A375 (cell line): ENCODE data around the gene PIGM. TPM values are rescaled to one million over a fixed set of nuclear protein-coding genes. Genes with fewer than 3 reads are reported as not detected.

Experiments used
- total RNA-seq: library from RNA; depleted of rRNA; stranded (reverse); fragments of >200 nt; shearing (Covaris generic); gene quantifications from 2 replicates; pipeline ENCODE4 v1.2.3, GENCODE V29; 2014; rRNA removed

Gene PIGM
- 5.5 and 6.1 TPM in 2 replicates for total RNA-seq

DNA sequence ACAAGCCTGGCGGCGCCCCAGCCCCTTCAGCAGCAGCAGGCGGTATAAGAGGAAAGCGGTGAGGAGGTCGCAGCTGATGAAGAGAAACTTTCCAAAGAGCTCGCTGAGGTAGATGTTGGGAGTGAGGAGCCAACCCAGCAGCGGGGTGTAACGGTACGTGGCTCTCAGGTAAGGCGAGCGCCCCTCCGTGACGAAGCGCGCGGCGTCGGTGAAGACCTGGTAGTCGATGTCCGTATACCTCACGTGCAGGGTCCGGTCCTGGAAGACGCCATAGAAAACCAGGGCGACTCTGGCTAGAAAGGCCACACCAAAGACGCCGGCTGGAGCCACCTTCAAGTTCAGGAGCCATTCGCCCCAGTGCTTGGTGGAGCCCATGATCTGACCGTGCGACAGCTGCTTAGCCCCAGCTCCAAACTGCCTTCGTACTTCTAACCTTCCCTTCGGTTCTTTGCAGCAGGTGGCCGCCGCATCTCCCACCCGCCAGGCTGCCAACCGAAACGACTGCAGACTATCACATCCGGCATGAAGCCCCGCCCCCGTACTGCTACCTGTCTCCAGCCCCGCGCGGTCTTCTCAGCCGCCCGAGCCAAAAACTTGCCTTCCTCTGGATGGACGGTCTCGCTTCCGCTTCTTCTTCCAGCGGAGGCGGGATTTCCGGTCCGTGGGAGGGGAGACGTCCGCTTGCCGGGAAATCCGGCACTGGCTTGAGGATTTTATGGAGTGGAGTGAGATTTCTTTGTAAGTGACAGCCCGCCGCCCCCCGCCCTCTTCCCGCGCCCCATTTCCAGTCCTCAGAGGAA lies at the start of gene PIGM:
TSS of gene PIGM (minus strand) at position 626 of the 800 bp plus-strand sequence. CDS start at position 375, 251 bp downstream.

DNA sequence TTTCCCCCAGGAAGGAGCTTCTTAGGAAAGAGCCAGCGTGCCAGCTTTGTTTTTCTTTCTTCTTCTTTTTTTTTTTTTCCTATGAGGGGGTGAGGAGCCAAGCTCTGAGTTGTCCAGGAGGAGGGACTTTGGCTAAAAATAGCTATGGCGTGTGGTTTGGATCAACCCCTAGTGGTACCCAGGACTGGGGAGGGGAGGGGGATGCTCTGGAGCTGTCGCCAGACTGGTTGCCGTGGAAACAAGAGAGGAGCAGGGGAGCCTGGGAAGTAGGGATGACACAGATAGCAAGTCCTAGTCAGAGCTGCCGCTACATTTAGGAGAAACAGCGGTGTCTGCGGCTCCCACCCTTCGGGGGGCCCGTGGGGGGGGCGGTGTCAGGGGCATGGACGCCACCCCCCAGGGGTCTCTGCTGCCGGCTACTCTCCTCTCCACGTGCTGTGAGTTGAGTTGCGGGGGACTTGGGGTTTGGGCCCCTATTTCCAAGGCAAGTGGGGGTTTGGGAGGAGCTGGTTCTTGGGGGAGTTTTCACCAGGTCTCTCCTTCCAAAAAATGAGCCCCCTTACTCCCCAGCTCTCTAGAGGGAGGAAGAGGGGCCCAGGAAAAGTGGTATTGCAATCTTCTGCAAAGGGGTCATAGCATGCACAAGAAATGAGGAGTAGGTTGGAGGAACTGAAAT lies 49.6 kb upstream of the PIGM start, which contains the start of gene KCNJ9:
TSS of gene KCNJ9 (plus strand) at position 278 of the 676 bp plus-strand sequence. CDS start 2,493 bp downstream, outside the sequence.

DNA sequence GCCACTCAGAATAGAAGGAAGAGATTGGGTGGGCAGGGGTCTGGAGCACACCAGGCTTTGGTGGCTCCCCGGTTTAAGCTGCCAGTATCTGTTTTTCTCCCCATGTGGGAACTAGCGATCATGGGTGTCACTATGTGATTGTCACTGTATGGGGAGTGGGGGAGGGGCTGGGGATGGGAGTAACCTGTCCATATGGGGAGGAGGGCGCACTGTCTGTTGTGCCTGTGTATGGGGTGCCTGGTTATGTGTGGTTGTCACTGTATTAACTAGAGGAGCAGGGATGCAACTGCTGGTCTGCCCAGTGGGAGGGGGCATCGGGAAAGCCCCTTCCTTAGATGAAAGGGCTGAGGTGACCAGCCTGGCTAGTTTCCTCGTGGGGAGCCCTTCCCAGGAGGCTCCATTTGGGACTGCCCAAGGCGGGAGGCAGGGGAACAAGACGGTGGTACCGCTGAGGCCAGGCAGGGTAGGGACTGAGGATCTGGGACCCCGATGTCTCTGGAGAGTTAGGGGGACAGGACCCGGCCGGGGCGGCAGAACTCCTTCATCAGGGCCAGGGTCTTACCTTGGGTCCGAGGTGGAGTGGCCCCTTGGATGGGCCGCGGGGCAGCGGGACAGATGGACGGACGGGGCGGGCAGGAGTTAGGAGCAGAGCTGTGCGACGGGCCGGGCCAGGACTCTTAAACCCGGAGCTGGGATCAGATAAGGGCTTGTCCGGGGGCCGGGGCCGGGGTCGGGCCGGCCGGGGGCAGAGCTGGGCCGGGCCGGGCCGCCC lies 37.9 kb upstream of the PIGM start, which contains the start of gene KCNJ10:
TSS of gene KCNJ10 (minus strand) at position 701 of the 772 bp plus-strand sequence. CDS start 27,628 bp downstream, outside the sequence.

Other genes starting within 250 kb of the PIGM start
- gene FCRL6, start 229.6 kb downstream of the PIGM start, total RNA-seq = not detected in 2 replicates
- not detected in 2 replicates for gene SLAMF8, start 205.1 kb downstream of the PIGM start, total RNA-seq
- gene VSIG8, start 169.3 kb downstream of the PIGM start, total RNA-seq = not detected in 2 replicates
- 1.1 and 2.5 TPM in 2 replicates for gene CFAP45, start 131.8 kb downstream of the PIGM start, total RNA-seq
- 674 and 697 TPM in 2 replicates for gene TAGLN2, start 106.5 kb downstream of the PIGM start, total RNA-seq
- 0.32 and 0.49 TPM in 2 replicates for gene IGSF9, start 86.4 kb downstream of the PIGM start, total RNA-seq
- 1.8 and 3.1 TPM in 2 replicates for gene SLAMF9, start 77.8 kb downstream of the PIGM start, total RNA-seq
- not detected in 2 replicates for gene KCNJ10, start 38.2 kb upstream of the PIGM start, total RNA-seq
- not detected in 2 replicates for gene KCNJ9, start 49.5 kb upstream of the PIGM start, total RNA-seq
- gene IGSF8, start 66.6 kb upstream of the PIGM start, total RNA-seq = 29.2 and 30.3 TPM in 2 replicates
- gene ATP1A2, start 83.8 kb upstream of the PIGM start, total RNA-seq = not detected in 2 replicates
- gene ATP1A4, start 119.6 kb upstream of the PIGM start, total RNA-seq = not detected in 2 replicates
- not detected in 2 replicates for gene CASQ1, start 158.6 kb upstream of the PIGM start, total RNA-seq
- 107 and 133 TPM in 2 replicates for gene PEA15, start 173.4 kb upstream of the PIGM start, total RNA-seq
- 129 and 133 TPM in 2 replicates for gene DCAF8, start 230.6 kb upstream of the PIGM start, total RNA-seq